ENCODE results near the gene CNEP1R1.

GRCh38 chr16:50015631-50016030, 9.4 kb upstream of the CNEP1R1 start:
- TF ChIP-seq CTCF (conservative IDR thresholded peaks at IDR 0.05; ENCODE audit: low read length), result no peak
- TF ChIP-seq EZH2phosphoT487 (IDR thresholded peaks at IDR 0.05; ENCODE audit: borderline replicate concordance), result no peak

Measured in Loucy (cell line).